IPS-15b (cell line): ENCODE measurements around the gene AQP1.

Source experiments
- H3K27me3 ChIP-seq: one replicate; pipeline ENCODE4 v1.6.1; 2013; ENCODE audit warnings: low read length; ENCODE audit not compliant: control insufficient read depth, insufficient read depth
- H3K36me3 ChIP-seq: one replicate; pipeline ENCODE4 v1.6.1; 2013; ENCODE audit warnings: low read length; ENCODE audit not compliant: control insufficient read depth, insufficient read depth
- H3K4me1 ChIP-seq: one replicate; pipeline ENCODE4 v1.6.1; 2013; ENCODE audit warnings: mild to moderate bottlenecking, low read length; ENCODE audit not compliant: control insufficient read depth, insufficient read depth
- H3K4me3 ChIP-seq: one replicate; pipeline ENCODE4 v1.5.1; 2013; ENCODE audit warnings: low read depth, low read length
- H3K9ac ChIP-seq: one replicate; pipeline ENCODE4 v1.6.1; 2013; ENCODE audit warnings: low read depth, mild to moderate bottlenecking, low read length
- H3K9me3 ChIP-seq: one replicate; pipeline ENCODE4 v1.6.1; 2013; ENCODE audit warnings: mild to moderate bottlenecking, low read length; ENCODE audit not compliant: control insufficient read depth, insufficient read depth

Gene AQP1

GRCh38 chr7:30933124-30933974 is 21.7 kb downstream of the AQP1 start:
- Histone ChIP-seq H3K4me3 (no peak overlapping the region), H3K36me3 (no peaks in the 10 kb centered on the region), H3K9ac (no peak overlapping the region), H3K4me1 (no peaks in the 10 kb centered on the region), H3K9me3 (no peaks in the 10 kb centered on the region), H3K27me3 (peaks cover 3% of the 10 kb centered on the region)

DNA sequence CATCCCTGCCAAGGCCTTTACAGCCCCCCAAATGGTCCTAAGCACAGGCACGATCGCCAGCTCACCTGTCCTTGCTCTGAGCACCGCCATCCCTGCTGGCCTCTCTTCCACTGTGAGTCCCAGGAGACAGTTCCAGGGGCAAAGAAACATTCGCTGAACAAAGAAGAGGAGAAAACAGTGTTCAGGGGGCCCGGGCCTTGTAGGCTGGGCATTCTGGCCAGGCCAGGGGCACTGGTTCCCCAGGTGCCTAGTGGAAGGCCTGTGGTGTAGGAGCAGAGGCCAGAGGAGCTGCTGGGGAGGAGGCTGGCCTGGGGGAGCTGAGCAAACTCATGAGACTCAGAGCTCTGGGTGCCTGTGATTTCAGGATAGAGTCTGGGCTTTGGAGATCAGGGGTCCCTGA is 22.6 kb downstream of the AQP1 start:
- H3K4me3 ChIP-seq = no peak overlapping the region
- H3K27me3 ChIP-seq = peaks cover 3% of the 10 kb centered on the region
- H3K4me1 ChIP-seq = no peaks in the 10 kb centered on the region
- H3K36me3 ChIP-seq = no peaks in the 10 kb centered on the region
- H3K9ac ChIP-seq = no peak overlapping the region
- H3K9me3 ChIP-seq = no peaks in the 10 kb centered on the region

- Histone ChIP-seq H3K36me3 (no peaks in the 10 kb centered on the region), H3K9ac (no peak overlapping the region), H3K9me3 (no peaks in the 10 kb centered on the region), H3K4me1 (no peaks in the 10 kb centered on the region), H3K27me3 (peaks cover 3% of the 10 kb centered on the region), H3K4me3 (no peak overlapping the region)
Measured at GRCh38 chr7:30934732-30935568, 23.3 kb downstream of the AQP1 start.

GRCh38 chr7:30935569-30935877 is 23.9 kb downstream of the AQP1 start:
- H3K4me3 ChIP-seq = no peak overlapping the region
- peaks cover 3% of the 10 kb centered on the region for H3K27me3 ChIP-seq
- no peak overlapping the region for H3K9ac ChIP-seq
- no peaks in the 10 kb centered on the region for H3K36me3 ChIP-seq
- H3K9me3 ChIP-seq = no peaks in the 10 kb centered on the region
- no peaks in the 10 kb centered on the region for H3K4me1 ChIP-seq

DNA sequence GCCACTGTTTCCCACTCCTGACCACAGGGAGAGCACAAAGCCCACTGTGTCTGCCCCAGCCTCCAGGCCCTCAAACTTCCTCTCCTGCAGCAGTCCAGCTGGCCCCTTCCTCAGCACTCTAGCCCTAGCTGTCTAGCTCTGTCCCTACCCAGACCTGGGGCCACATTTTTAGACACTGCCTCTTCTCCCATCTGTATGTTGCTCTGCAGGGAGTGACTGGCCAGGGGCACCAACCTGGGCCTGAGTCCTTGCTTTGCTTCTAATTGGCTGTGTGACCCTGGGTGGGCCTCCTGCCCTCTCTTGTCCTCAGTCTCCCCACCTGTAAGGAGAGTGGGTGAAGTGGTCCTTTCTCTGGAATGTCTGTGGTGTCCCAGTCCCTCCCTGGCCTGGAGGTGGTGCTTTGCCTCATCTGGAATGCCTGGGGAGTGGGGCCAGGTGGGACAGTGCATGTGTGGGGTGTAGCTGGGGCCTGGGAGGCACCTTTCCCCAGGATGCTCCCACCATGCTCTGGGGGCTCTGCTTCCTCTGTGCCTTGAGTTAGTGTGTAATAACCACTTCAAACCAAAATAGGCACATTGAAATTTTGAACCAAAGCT is 25.1 kb downstream of the AQP1 start:
- Histone ChIP-seq H3K9me3 (no peaks in the 10 kb centered on the region), H3K9ac (no peak overlapping the region), H3K36me3 (no peaks in the 10 kb centered on the region), H3K4me1 (no peaks in the 10 kb centered on the region), H3K4me3 (no peak overlapping the region), H3K27me3 (peaks cover 3% of the 10 kb centered on the region)

DNA sequence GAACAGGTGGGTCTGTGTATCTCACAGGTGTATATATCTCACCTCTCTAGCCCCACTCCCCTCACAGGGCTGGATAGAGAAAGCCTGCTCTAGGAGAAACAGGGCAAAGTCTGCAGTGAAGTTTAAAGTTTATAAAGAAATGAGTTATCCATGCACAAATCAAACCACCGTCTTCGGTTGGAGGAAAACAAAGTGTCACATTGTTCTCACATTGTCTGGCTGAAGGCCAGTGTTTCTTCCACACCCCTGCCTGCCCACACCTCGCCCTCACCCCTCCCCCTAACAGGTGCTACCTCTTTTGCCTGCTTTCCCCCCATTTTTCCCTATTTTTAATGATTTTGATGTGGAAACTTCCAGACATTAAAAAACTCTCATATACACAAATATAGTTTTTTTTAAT is 25.8 kb downstream of the AQP1 start:
- Histone ChIP-seq H3K9ac (no peak overlapping the region), H3K36me3 (no peaks in the 10 kb centered on the region), H3K4me3 (no peak overlapping the region), H3K27me3 (peaks cover 3% of the 10 kb centered on the region), H3K9me3 (no peaks in the 10 kb centered on the region), H3K4me1 (no peaks in the 10 kb centered on the region)

DNA sequence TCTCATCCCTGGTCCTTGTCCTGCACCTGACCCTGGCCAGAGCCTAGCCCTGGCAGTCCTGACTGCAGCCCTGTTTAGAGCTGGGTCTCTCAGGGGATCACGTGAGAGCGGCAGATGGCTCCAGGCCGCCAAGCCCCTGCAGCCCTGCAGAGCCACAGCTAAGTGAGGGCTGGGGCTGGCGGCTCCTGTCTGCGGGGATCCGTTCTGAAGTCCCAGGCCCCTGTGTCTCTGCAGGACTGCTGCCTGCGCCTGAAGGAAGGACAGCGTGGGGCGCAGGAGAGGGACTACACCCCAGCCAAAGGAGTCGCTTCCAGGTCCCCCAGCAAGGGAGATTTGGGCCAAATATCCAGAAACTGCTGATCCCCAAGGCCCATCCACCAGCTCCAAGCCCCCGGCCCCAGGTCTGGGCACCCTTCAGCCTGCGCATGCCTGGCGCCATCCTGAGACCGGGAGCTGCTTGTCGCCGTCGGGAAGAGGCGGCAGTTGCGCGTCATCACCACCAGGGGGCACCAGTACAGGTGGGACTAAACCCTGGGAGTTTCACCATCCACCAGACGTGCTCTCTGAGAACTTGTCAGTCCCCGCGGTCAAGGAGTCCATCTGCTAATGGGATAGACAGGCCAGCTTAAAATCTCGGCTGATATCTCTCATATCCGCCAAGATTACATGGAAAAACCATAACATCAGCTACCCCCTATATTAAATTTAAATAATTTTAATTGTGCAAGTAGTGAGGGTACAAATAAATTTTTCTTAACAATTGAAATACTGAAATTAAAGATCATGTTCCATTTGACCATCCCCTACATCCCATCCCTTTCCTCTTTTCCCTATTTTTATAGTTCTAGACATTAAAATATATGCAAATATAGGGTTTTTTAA is 27.0 kb downstream of the AQP1 start:
- Histone ChIP-seq H3K9ac (peak overlapping the region; percentile 74), H3K4me1 (no peaks in the 10 kb centered on the region), H3K36me3 (no peaks in the 10 kb centered on the region), H3K9me3 (no peaks in the 10 kb centered on the region), H3K27me3 (no peaks in the 10 kb centered on the region), H3K4me3 (peak overlapping the region; percentile 44)

- Histone ChIP-seq H3K4me1 (no peaks in the 10 kb centered on the region), H3K27me3 (no peaks in the 10 kb centered on the region), H3K4me3 (no peak overlapping the region), H3K9me3 (no peaks in the 10 kb centered on the region), H3K9ac (no peak overlapping the region), H3K36me3 (no peaks in the 10 kb centered on the region)
Measured at GRCh38 chr7:30941582-30942323, 30.1 kb downstream of the AQP1 start.

- no peaks in the 10 kb centered on the region for H3K9me3 ChIP-seq
- no peak overlapping the region for H3K9ac ChIP-seq
- H3K36me3 ChIP-seq = no peaks in the 10 kb centered on the region
- no peaks in the 10 kb centered on the region for H3K4me1 ChIP-seq
- no peak overlapping the region for H3K4me3 ChIP-seq
- H3K27me3 ChIP-seq = no peaks in the 10 kb centered on the region
Measured at GRCh38 chr7:30950197-30950596, 38.5 kb downstream of the AQP1 start.

- no peaks in the 10 kb centered on the region for H3K9me3 ChIP-seq
- no peak overlapping the region for H3K4me3 ChIP-seq
- no peak overlapping the region for H3K9ac ChIP-seq
- no peaks in the 10 kb centered on the region for H3K27me3 ChIP-seq
- no peaks in the 10 kb centered on the region for H3K36me3 ChIP-seq
- no peaks in the 10 kb centered on the region for H3K4me1 ChIP-seq
Measured at GRCh38 chr7:30954914-30955313, 43.3 kb downstream of the AQP1 start.

- Histone ChIP-seq H3K9ac (no peak overlapping the region), H3K27me3 (no peaks in the 10 kb centered on the region), H3K36me3 (no peaks in the 10 kb centered on the region), H3K9me3 (no peaks in the 10 kb centered on the region), H3K4me3 (no peak overlapping the region), H3K4me1 (no peaks in the 10 kb centered on the region)
Measured at GRCh38 chr7:30956704-30957103, 45.1 kb downstream of the AQP1 start.
